Activated T-cell treated with anti-CD3 and anti-CD28 coated beads for 24 hours (primary cell): Measurements from ENCODE around the gene TUT4.

Experiments used
- DNase-seq: peaks from one replicate; pipeline ENCODE4 v3.0.0-alpha.2; 2020; ENCODE audit warnings: low read depth

Gene TUT4

DNA sequence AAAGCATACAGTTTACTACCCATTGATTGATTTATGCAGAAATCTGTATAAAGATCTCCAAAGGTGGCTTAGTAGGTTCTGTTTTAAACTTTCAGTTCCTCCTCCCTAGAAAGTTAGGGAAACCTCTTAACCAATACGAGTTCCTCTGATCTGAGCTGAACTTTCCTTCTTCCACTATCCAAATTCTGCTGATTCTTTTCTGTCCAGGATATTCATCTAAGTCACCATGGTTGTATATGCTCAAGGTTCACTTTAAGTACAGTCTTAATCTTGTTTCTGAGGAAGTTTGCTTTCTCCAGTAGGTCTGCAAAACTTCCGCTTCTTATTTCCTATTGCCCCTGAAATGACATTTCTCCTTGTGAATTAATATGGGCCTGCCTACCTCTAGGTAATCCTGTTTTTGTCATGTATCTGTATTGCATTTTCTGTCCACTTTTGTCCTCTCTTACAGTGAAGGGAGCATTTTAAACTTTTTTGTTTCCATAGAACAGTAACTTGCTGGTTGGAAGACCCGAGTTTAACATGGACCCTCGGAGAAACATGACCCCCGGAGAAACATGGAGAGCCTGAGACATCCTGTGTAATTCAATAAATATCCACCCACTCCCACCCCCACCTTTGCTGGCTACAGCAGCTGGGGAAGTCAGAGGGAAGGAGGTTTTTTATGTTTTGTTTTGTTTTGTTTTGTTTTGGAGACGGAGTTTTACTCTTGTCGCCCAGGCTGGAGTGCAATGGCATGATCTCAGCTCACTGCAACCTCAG is 16.7 kb upstream of the TUT4 start:
- no peak for DNase-seq

GRCh38 chr1:52567943-52568342 is 15.1 kb upstream of the TUT4 start:
- no peak for DNase-seq

DNA sequence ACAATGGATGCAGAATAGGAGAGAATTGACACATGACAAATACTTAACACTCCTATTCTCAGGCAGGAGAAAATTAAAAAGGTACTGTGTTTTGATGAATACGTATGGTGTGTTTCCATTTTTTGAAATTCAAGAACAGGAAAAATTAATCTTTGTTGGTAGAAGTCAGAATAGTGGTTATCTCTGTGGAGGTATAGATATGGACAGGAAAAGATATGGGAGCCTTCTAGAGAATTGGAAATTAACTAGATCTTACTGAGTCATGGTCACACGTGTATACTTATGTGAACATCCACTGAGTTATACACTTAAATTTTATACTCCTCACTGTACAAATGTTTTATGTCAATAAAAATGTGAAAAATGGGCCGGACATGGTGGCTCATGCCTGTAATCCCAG is 9.9 kb upstream of the TUT4 start:
- DNase-seq = no peak

GRCh38 chr1:52559875-52560274 is 7.0 kb upstream of the TUT4 start:
- DNase-seq = no peak

- DNase-seq = no peak
These were observed 6.0 kb upstream of the TUT4 start for GRCh38 chr1:52558941-52559340.

GRCh38 chr1:52556641-52557360 is 3.9 kb upstream of the TUT4 start:
- no peak for DNase-seq

DNA sequence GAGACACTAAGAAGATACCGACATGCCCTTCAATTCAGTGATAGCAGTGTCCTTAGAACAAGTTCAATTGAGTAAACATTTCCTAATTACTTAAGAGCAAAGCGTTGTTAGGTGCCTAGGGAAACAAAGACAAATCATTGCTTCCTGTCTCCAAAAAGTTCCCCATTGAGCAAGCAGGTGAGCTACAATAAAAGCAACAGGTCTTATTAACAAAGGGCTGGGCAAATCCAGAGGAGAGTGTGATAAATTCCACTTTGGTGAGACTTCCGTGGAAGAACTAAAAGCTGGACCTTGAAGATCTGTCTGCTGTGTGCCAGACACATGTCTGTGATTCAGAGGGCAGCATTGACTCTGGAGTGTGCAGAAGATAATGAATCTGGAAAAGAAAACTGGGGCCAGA is 1.9 kb upstream of the TUT4 start:
- no peak for DNase-seq

- DNase-seq = no peak
These were observed 1.4 kb upstream of the TUT4 start for GRCh38 chr1:52554267-52554640.

DNA sequence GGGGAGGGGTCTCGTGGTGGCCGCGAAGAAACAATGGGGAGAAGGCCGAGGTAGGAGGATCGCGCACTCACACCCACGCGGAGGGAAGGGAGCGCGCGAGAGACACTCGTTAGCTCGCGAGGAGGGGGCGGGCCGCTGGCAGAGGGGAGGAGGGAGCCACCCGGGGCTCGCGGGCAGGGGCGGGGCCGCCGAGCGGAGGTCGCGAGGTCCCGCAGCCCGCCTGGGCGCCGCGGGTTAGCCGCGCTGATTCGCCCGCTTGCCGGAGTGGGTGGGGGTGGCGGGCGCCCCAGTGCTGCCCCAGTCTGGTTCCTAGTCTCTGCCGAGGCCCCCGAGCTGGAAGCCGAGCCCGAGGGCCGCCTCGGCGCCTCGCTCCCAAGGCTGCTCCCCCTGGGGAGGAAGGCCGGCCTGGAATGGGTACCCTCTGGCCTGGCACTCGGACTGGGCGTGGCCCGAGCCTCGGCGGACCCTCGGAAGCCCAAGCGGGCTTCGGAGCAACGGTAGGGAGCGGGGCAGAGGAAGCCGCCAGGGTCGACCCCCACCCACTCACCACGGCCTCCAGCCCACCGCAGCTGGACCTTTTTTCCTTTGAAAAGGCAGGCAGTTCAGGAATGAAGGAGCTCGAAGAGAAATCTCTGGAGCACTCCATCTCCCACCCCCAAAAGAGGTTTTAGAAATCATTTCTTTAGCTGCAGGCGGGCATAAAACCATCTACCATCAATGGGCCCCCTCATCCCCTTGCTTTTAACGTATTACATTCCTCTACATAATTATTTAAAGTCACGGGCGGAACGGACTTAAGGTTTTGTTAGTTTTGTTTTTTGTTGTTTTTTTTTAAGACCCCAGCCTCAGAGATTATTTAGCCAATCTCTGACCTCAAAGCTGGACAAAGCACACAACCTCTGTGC is 722 bp upstream of the TUT4 start:
- DNase-seq = peak; percentile 84

GRCh38 chr1:52552236-52552504 is 722 bp downstream of the TUT4 start:
- peak; percentile 51 for DNase-seq

DNA sequence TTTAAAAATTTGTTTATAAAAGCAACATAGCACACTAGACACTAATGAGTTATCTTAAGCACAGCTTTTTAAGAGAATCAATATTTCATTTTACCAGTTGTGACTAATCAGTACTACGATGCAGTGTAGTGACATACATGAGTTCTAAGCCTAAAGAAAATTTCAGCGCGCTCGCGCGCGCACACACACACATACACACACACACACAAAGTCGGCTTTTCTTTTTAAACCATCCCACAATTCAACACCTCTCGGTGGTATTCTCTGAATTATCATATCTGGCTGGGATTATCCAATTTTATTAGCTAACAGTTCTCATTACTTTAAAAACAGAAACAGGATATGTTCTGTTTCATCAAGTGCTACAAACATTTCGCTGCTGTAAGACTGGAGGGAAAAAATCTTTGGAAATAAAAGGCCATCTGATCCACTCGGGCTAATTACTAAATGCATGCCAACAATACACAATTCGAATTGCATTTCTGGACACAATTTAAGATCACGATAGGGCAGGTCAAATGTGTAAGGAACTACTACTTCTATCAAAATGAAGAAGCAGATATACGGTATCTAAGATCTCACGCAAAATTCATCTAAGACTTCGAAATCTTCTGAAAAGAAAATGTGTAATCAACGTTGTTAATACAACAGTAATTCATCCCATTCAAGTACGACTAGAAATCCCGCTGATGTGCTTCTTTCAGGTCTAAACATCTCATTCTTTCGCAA is 1.2 kb downstream of the TUT4 start:
- peak; percentile 13 for DNase-seq

- DNase-seq = no peak
These were observed 2.4 kb downstream of the TUT4 start for GRCh38 chr1:52550447-52550846.

DNA sequence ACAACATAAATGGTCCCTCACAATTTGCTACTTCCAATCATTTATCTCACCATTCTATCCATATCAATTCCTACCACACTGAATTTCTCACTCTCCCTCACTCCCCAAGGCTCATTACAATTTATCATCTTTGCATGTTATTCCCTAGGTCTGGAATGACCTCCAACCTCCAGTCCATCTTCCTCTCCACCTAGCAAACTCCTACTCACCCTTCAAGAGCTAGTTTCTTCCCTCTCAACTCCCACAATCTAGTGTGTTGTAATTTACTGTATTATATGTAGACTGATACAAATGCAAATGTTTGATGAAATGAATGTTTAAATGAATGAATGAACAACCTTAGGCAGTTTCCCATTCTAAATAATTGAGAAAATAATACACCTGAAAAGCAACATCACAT is 3.6 kb downstream of the TUT4 start:
- no peak for DNase-seq

DNA sequence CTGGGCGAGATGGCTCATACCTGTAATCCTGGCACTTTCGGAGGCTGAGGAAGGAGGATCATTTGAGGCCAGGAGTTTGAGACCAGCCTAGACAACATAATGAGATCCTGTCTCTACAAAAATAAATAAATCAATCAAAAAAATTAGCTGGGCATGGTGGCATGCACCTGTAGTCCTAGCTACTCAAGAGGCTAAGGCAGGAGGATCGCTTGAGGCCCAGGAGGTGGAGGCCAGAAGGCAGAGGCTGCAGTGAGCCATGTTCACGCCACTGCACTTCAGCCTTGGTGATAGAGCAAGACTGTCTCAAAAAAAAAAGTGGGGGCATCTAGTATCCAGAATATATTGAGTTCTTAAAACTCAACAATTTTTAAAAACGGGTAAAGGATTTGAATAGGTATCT is 6.0 kb downstream of the TUT4 start:
- DNase-seq = no peak

DNA sequence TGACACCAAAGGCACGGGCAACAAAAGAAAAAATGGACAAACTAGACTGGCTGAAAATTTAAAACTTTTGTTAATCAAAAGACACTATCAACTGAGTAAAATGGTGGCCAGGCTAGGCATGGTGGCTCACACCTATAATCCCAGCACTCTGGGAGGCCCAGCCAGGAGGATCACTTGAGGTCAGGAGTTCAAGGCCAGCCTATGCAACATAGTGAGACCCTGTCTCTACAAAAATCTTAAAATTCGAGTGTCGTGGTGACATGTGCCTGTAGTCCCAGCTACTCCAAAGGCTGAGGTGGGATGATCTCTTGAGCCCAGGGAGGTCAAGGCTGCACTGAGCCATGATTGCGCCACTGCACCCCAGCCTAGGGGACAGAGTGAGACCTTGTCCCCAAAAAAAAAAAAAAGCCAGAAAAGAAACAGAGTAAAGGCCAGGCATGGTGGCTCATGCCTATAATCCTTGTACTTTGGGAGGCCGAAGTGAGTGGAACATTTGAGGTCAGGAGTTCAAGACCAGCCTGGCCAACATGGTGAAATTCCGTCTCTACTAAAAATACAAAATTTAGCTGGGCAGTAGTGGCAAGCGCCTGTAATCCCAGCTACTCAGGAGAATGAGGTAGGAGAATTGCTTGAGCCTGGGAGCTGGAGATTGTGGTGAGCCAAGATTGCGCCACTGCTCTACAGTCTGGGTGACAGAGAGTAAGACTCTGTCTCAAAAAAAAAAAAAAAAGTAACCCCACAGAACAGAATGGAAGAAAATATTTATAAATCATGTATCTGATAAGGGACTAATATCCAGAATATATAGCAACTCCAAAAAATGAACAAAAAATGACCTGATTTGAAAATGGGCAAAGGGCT is 8.0 kb downstream of the TUT4 start:
- no peak for DNase-seq

- DNase-seq = no peak
These were observed 10.7 kb downstream of the TUT4 start for GRCh38 chr1:52542085-52542688.

DNA sequence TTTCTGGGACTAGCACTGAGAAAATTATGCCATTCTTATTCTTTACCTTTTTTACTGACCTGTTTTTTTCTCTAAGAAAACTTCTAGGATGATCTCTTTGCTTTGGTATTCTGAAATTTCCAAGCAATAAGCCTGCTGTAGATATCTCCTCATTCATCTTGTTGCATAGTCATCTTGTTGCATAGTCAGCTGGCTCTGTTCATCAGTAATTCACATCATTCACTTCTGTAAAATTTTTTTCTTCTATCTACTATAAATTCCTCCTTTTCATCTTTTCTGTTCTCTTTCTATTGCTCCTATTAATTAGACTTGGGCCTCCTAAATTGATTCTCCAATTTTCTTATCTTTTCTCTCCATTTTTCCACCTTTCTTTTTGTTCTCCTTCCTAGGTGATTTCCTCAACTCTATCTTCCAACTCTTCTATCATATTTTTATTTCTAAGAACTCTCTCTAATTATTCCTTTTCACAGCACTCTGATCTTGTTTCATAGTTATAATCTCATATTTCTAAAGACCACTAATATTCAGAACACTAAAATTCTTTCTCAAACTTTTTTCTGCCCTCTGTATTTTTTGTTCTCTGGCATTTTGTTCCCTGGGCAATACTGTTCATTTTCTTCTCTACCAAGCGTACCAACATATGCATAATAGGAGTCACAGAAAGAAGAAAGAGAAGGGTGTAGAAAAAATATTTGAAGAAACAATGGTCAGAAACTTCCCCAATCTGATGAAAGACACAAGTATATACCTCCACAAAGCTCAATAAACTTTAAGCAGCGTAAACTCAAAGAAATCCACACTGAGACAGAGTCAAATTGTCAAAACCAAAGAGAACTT is 17.7 kb downstream of the TUT4 start:
- DNase-seq = no peak

DNA sequence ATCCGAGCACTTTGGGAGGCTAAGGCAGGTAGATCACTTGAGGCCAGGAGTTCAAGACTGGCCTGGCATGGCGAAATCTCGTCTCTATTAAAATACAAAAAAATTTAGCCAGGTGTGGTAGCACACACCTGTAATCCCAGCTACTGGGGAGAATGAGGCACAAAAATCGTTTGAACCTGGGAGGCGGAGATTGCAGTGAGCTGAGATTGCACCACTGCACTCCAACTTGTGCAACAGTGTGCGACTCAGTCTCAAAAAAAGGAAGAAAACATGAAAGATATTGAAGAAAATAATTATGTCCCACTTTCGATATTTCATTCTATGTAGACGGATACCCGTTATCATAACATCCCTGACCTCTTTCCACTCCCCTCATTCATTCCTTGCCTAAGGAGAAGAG is 19.2 kb downstream of the TUT4 start:
- no peak for DNase-seq

DNA sequence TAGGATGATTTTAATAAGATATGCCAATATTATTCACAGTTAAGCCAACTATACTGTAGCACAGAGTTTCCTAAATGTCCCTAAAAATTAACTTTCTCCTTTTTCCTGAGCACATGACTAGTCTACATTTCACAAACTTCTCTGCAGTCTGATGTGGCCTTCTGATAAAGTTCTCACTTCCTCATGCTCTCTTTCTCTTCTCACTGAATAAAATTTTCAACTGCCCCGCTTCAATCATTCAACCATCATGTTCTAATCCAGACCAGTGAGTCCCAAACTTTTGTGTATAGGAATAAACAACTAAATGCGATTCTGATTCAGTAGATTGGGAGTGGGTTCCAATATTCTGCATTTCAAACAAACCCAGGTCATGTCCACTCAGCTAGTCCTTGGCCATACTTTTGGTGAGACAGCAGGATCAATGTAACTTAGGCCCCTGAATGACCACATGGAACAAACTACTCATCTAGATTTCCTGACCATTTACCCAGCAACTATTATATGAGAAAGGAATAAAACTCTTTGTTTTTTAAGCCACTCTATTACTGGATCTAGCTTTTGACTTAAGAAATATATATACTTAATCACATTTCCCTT is 20.1 kb downstream of the TUT4 start:
- DNase-seq = no peak

DNA sequence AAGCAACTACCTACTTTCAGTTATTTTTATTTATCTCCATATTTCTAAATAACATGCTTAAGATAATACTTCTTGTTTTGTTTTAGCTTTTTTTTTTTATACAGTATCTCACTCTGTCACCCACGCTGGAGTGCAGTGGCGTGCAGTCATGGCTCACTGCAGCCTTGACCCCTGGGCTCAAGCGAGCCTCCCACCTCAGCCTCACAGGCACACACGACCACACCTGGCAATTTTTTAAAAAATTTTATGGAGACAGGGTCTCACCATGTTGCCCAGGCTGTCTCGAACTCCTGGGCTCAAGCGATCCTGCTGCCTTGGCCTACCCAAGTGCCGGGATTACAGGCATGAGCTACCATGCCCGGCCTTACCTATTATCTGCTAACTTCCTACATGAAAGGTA is 20.6 kb downstream of the TUT4 start:
- no peak for DNase-seq
